ENCODE measurements around the gene FRAT2.

The FRAT2 gene

DNA sequence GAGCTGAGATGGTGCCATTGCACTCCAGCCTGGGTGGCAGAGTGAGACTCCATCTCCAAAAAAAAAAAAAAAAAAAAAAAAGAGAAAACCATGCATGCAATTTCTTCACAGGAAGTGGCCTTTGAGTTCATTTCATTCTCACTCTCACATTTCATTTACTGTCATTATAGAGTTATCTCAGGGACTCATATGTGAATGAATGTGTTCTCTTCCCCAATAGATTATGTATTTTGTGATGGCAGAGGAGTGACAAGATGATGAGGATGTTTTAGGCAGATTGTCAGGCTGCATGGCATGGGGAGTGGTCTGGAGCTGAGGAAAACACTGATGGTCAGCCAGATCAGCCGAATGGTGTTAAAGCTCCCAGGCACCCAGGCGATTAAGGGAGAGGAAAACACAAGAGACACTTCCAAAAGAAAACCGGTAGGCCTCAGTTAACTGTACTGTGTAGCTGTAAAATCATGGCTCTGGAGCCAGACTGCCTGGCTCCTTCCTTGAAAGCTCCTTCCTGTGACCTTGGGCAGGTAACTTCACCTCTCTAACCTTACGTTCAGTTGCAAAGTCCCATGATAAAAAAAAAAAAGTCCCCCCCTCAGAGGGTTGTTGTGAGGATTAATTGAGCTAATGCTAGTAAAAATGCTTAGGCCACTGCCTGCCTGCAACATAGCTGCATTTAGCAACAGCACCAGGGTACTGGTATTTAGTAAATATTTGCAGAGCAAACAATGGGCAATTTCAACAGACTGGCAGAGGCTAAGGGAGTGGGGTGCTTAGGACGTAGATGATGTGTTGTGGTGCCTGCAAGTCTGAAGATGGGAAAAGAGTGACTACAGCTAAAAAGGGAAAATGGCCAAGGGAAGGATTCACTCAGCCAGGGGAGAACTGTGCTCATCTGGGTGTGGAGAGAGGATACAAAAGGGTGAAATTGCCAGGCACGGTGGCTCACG lies 6.9 kb downstream of the FRAT2 start:
- in situ Hi-C loops (cut with MboI; ENCODE audit: low sequenced_read_pairs): no loop called here

DNA sequence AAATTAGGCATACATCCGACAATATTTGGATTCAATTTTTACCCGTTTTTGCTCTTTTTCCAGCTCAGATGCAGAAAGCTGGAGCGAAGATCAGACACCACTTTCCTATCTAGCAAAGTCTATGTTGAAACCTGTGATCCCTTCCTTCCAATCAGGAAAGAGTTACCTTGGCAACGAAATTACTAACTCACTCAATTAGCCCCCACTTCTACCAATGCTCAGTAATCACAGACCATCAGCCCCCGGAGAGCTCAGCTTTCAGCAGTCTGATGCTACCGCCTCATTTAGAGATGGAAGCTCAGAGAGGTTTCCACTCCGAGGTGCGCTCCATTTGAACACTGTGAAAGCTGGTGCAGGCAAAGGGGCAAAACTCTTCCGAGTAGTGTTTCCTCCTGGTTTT lies 8.8 kb downstream of the FRAT2 start:
- in situ Hi-C loops (cut with MboI; ENCODE audit: low sequenced_read_pairs): no loop called here

DNA sequence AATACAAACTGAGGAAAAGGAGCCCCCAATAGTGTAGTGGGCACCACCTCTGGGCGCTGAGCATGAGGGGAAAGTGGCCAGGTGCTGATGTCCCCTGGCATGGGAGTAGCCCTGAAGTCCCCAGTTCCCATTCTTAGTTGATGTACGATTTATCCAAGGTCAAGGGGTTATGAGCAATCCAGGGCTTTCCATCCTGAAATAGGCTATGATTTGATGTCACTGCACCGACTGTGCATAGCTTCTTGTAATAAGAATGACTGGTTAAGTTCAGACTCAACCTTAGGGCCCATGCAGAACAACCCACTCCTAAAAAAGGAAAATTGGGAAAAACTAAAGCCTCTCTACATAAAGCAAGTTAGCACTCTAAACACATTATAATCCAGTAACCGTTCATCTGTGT lies 11.0 kb downstream of the FRAT2 start:
- in situ Hi-C loops (cut with MboI; ENCODE audit: low sequenced_read_pairs): no loop called here

DNA sequence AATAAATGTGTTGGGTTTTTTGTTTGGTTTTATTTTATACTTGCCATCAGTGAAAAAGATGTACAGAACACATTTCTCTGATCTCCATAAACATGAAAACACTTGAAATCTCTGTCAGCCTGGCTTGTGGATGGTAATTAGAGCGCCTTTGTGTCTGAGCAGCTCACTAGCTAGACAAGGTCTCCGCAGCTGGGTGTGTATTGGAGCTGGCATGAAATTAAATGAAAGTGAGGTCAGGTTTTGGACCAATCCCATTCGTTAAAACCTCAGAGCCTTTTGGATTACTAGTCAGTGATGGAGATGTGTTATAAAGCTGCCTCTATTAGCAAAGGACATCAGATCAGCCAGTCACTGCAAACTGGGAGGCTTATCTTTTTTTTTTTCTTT lies 12.7 kb downstream of the FRAT2 start:
- in situ Hi-C loops (cut with MboI; ENCODE audit: low sequenced_read_pairs): no loop called here

DNA sequence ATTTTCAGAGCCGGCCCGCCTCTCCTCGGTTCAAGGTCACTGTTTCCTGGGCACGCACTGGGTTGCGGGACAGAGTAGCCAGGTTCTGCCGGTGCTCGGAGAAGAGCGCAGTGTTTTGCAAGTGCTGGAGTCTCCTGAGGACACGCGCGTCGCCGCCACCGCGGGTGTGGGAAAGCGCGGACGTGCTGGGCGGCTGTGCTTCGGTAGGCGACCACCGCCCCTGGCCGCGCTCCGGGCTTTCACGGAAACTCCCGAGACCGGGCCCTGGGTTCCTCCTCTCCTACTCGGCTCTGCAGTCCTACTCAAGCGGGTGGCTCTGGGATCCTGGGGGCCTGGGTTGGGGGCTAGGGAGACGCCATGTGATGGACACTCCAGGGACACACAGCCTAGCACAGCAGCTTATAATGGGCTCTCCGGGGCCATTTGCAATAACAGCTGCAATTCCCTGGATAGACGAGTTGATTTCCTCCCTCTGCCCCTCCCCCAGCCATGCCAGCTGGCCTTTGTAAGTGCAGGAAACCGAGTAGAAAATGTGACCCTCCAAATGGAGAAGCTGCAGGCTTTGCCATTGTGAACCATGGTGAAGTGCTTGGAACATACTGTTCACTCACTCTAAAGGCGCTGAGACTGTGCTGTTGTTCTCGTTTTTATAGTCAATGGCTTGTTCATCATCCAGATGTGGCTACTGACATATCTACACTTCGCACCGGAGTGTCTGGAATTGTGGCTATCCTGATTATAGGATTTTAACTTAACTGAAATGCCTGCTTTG lies 13.3 kb downstream of the FRAT2 start:
- in situ Hi-C loops (cut with MboI; ENCODE audit: low sequenced_read_pairs): no loop called here

DNA sequence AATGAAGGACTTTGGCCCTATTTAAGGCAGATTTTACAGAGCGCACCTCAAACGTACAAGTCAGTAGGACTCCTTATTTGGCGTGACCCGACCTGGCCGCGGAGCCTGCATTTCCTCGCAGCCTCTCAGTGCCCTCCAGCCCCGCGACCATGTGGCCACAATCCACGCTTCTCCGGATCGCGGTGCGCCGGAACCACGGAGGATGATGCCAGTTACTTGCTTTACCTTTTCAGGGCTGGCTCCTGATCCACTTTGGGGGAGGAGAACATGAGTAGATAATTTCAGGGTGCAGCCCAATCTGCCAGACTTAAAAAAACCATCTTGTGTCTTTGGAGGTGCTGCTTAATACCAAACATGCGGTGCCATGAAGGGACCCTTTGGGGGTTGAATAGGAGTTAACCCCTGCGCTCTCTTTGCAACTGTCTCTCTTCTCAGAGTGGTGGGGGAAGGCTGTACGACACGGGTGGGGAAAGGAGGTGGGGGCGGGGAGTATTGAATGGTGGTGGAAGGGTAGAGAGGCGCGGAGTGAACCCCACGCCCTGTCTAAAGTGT lies 14.0 kb downstream of the FRAT2 start:
- in situ Hi-C loops (cut with MboI; ENCODE audit: low sequenced_read_pairs): no loop called here

DNA sequence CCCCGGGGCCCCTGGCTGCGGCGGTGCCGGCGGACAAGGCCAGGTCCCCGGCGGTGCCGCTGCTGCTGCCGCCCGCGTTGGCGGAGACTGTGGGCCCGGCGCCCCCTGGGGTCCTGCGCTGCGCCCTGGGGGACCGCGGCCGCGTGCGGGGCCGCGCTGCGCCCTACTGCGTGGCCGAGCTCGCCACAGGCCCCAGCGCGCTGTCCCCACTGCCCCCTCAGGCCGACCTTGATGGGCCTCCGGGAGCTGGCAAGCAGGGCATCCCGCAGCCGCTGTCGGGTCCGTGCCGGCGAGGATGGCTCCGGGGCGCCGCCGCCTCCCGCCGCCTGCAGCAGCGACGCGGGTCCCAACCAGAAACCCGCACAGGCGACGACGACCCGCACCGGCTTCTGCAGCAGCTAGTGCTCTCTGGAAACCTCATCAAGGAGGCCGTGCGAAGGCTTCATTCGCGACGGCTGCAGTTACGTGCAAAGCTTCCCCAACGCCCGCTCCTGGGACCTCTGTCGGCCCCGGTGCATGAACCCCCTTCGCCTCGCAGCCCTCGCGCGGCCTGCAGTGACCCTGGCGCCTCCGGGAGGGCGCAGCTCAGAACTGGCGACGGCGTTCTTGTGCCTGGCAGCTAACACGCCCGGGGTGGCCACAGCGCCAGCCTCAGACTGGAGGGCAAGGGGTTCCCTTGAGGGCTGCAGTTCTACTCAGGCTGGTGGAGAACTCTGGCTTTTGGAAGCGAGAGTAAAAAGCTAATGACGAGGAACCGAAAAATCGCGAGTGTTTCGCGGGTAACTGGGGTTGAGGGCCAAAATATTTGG lies 14.7 kb downstream of the FRAT2 start:
- in situ Hi-C loops (cut with MboI; ENCODE audit: low sequenced_read_pairs): no loop called here

DNA sequence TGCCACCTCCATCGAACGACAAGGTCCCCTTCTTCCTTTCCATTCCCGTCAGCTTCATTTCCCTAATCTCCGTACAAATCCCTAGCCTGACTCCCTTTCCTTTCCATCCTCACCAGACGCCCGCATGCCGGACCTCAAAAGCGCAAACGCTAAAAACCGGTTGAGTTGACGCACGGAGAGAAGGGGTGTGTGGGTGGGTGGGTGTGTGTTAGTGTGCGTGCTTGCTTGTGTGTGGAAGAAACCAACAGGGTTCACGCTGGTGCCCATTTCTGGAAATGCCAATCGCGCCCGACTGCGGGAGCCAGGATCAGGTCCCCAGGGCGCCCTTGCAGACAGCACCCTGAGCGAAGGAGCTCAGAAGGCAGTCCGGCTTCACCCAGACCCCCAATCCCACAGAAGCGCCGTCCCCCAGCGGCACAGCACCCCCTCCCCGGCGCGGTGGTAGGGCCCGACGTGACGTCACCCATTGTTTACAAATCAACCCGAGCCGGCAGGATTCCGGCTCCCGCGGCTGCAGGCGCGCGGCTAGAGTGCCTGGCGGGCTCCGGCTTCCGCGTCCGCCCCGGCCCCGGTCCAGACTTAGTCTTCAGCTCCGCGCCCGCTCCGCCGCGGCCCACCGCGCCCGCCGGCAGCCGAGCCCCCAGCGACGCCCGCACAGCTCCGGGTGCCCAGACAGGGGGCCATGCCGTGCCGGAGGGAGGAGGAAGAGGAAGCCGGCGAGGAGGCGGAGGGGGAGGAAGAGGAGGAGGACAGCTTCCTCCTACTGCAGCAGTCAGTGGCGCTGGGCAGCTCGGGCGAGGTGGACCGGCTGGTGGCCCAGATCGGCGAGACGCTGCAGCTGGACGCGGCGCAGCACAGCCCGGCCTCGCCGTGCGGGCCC lies 15.5 kb downstream of the FRAT2 start, which contains the start of gene FRAT1:
TSS of gene FRAT1 (plus strand) at position 500 of the 880 bp plus-strand sequence. CDS start at position 683, 183 bp downstream.
- in situ Hi-C loops (cut with MboI; ENCODE audit: low sequenced_read_pairs): no loop called here

DNA sequence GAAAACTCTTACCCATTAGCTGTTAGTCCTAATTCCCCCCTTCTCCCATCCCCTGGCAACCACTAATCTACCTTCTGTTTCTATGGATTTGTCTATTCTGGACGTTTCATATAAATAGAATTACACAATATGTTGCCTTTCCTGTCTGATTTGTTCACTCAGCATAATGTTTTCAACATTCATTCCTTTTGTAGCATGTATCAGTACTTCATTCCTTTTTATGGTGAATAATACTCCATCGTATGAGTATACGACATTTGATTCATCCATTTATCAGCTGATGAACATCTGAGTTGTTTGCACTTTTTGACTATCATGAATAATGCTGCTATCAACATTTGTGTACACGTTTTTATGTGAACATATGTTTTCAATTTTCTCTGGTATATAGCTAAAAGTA lies 19.9 kb downstream of the FRAT2 start:
- in situ Hi-C loops (cut with MboI; ENCODE audit: low sequenced_read_pairs): no loop called here

DNA sequence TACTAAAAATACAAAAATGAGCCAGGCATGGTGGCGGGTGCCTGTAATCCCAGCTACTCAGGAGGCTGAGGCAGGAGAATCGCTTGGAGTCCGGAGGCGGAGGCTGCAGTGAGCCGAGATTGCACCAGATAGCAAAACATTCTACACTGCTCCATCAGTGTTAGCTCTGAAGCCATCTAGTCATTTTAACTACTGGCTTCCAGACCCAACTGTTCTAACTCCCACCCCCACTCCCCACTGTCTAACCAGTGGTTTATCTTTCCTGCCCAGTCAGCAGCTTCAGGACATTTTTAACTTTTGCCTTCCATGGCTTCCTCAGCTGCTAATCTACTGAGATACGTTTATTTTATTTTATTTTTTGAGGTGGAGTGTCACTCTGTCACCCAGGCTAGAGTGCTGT lies 21.6 kb downstream of the FRAT2 start:
- in situ Hi-C loops (cut with MboI; ENCODE audit: low sequenced_read_pairs): no loop called here

DNA sequence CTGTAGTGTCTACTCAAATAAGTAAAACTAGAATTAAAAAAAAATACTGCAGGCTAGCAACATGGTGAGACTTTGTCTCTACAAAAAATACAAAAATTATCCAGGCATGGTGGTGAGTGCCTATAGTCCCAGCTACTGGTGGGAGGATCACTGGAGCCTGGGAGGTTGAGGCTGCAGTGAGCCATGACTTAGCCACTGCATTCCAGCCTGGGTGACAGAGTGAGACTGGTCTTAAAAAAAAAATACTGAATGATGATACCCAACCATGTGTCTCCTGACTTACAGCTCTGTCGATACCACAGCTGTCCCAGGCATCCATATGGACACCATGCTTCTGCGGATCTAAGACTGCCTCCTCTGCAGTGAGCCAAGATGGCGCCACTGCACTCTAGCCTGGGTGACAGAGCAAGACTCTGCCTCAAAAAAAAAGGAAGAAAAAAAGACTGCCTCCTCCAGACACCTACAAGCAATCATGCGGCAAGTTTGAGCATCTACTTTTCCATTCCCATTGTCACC lies 23.4 kb downstream of the FRAT2 start:
- in situ Hi-C loops (cut with MboI; ENCODE audit: low sequenced_read_pairs): no loop called here

DNA sequence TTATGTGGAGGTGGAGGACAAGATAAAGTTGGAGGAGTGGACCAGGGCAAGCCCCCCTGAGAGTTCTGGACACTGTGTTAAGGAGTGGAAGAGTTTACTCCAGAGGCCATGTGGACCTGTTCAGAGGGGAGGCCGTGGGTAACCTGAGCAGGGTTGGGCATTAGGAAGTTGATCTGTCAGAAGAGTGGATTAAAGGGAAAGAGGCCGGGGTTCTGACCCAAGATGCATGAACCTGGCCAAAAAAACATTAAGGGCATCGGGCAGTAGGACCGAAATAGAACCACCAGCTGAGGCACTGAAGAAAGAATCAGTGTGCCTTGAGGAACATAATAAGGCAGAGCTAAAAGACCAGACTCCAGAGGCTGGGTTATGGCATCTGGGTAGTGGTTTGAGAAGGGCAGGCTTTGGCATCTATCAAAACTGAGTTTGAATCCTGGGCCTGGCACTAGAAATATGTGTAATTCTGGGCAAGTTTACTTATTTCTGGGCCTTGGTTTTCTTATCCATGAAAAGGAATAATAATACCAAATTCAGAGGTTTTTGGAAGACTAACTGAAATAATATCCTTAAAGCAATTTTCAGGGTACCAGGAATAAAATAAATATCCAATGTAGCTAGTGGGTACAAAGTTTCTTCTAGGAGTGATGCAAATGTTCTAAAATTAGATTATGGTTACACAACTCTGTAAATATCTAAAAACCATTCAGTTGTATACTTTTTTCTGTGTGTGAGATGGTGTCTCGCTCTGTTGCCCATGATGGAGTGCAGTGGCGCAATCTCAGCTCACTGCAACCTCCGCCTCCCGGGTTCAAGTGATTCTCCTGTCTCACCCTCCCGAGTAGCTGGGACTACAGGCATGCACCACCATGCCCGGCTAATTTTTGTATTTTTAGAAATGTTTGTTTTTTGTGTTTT lies 26.4 kb downstream of the FRAT2 start:
- in situ Hi-C loops (cut with MboI; ENCODE audit: low sequenced_read_pairs): no loop called here

DNA sequence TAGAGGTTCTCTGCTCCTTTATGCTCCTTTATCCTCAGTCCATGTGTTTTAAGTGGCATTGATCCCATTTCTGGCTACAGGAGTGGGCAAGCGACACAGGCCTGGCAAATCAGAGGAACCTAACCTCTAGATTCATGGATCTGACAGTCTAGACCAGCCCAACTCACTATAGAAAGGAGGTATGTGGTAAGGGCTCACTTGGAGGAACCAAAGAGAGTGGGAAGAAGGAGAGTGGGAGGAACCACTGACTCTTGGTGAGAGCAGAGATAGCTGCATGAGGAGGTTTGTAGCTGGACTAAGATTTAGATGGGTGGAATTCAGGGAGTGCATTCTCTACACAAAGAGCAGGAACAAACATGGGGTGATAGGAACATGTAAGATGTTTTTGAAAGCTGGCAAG lies 27.1 kb downstream of the FRAT2 start:
- in situ Hi-C loops (cut with MboI; ENCODE audit: low sequenced_read_pairs): no loop called here

DNA sequence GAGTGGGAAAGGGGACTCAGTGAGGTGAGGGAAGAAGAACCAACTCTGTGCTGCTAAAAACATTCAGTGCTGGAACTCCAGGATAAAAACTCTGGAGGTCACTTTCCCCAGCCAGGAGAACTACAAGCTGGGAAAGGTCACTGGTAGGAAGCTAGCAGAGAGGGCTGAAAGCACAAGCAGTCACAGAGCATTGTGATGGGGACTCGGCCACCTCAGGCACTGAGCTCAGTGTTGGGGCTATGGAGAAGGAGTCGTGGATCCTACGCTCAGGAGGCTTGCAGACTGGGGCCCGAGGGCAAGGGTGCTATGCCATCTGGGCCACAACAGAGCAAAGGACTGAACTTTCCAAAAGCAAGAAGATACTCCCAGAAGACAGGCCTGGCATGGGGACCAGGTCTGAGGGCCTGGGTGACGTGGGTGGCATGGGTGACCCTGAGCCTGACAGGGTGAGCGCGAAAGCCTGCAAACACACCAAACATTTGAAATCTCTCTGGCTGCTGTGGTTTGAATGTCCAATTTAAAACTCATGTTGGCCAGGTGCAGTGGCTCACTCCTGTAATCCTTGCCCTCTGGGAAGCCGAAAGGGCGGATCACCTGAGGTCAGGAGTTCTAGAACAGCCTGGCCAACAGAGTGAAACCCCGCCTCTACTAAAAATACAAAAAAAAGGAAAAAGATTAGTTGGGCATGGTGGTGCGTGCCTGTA lies 32.3 kb downstream of the FRAT2 start:
- in situ Hi-C loops (cut with MboI; ENCODE audit: low sequenced_read_pairs): no loop called here

DNA sequence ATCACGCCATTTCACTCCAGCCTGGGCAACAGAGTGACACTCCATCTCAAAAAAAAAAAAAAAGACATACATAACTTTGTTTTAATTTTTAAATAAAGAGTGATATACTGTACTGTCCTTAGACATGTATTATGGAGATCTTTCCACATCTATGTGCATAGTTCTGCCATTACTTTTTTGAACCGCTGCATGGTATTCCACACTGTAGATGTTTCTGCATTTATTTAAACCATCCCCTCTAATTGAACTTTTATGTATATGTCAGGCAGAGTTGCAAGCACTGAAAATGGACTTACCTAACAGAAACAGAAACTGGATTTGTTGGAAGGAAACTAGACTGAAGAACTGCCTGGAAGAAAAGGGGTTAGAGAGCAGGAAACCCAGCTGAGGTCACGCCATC lies 33.5 kb downstream of the FRAT2 start:
- in situ Hi-C loops (cut with MboI; ENCODE audit: low sequenced_read_pairs): no loop called here

DNA sequence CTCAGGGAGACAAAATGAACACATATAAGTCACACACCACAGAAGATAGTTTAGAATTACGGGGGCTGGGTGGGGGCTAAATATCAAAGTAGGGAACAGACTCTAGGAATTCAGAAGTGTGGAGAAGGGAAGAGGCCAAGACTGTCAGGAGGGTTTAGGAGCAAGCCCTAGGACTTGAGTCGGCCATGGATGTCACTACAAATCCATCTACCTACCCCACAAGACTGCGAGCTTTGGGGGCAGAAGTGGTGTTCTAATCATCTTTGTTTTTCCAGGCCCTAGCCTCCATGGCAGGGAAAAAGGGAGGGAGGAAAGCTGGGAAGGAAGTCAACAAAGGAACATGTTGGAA lies 36.3 kb downstream of the FRAT2 start:
- in situ Hi-C loops (cut with MboI; ENCODE audit: low sequenced_read_pairs): no loop called here

DNA sequence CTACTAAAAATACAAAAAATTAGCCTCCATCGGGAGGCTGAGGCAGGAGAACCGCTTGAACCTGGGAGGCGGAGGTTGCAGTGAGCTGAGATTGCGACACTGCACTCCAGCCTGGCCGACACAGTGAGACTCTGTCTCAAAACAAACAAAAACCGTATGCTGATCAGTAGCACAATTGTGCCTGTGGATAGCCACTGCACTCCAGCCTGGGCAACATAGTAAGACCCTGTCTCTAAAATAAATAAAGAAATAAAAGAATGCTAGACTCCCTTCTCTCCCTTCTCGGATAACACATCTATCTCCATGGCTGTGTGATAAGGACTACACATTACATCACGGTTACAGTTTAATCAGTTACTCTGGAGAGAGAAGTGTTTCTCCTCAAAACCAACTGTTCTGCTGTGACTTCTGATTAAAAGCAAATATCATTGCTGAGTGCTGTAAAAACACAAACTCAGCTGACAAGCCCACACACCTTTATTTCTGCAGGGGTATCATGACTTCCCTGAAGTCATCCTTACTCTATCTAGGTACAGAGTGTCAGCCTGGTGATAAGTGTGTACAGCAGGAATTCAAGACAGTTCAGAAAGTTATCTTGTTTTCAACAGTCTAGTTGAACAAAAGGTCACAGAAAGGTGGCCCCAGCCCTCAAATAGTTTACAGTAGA lies 36.8 kb downstream of the FRAT2 start:
- in situ Hi-C loops (cut with MboI; ENCODE audit: low sequenced_read_pairs): no loop called here

DNA sequence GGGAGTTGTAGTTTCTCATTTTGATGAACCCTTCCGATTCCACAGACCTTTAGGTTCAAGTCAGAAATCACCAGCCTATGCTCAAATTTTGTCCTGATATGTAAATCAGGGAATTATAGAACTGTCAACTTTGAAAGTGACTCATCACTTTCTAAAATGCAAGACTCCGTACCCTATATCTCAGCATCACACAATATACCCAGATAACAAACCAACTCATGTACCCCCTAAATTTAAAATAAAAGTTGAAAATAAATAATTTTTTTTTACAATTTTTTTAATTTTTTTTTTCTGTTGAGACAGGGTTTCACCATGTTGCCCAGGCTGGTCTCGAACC lies 41.7 kb downstream of the FRAT2 start:
- in situ Hi-C loops (cut with MboI; ENCODE audit: low sequenced_read_pairs): no loop called here

Measured in HL-60/S4 (cell line).